Nephron (organoid): ENCODE results near the gene SAP30L.

Experiments
- H3K27ac Mint-ChIP-seq, 3 experiments: 2 replicates each; pipeline ENCODE4 v1.8.0; 2020; ENCODE audit warnings: mixed read lengths in 3 of 3, mild to moderate bottlenecking in 2 of 3, moderate library complexity in 1 of 3
- H3K27me3 Mint-ChIP-seq: 2 replicates; pipeline ENCODE4 v1.8.0; 2021; ENCODE audit warnings: low read depth, mild to moderate bottlenecking, moderate library complexity, mixed read lengths
- H3K36me3 Mint-ChIP-seq: 2 replicates; pipeline ENCODE4 v1.8.0; 2020; ENCODE audit warnings: low read depth, mixed read lengths
- H3K4me1 Mint-ChIP-seq: 2 replicates; pipeline ENCODE4 v1.8.0; 2020; ENCODE audit warnings: mixed read lengths
- H3K4me3 Mint-ChIP-seq, 3 experiments: 2 replicates each; pipeline ENCODE4 v1.8.0; 2020; ENCODE audit warnings: mild to moderate bottlenecking in 3 of 3, mixed read lengths in 3 of 3, moderate library complexity in 2 of 3
- H3K9me3 Mint-ChIP-seq: 2 replicates; pipeline ENCODE4 v1.8.0; 2020; ENCODE audit warnings: mixed read lengths
- CTCF ChIP-seq, 3 experiments: fragments of 200-600 bp; sonication (generic); IDR thresholded peaks; one replicate each; pipeline ENCODE4 v1.5.0; 2021; ENCODE audit warnings: antibody characterized with exemption in 3 of 3; ENCODE audit not compliant: unreplicated experiment in 3 of 3

SAP30L gene

GRCh38 chr5:154447089-154447725, 1.4 kb downstream of the SAP30L start:
- H3K27me3 Mint-ChIP-seq = peaks cover 4% of the 10 kb centered on the region
- H3K9me3 Mint-ChIP-seq = no peaks in the 10 kb centered on the region
- H3K36me3 Mint-ChIP-seq = peaks cover 23% of the 10 kb centered on the region
- peak overlapping the region; percentile 89 to 97 (median 97) for H3K4me3 Mint-ChIP-seq
- TF ChIP-seq CTCF (IDR thresholded peaks at IDR 0.05; ENCODE audit: unreplicated experiment in 3 of 3) = no peak
- peaks cover 47% of the 10 kb centered on the region for H3K4me1 Mint-ChIP-seq
- H3K27ac Mint-ChIP-seq = peak overlapping the region; percentile 76 to 95 (median 89)

- TF ChIP-seq CTCF (IDR thresholded peaks at IDR 0.05; ENCODE audit: unreplicated experiment in 3 of 3) = no peak
- H3K27ac Mint-ChIP-seq = no peak overlapping the region
- H3K36me3 Mint-ChIP-seq = peaks cover 37% of the 10 kb centered on the region
- H3K4me3 Mint-ChIP-seq = no peak overlapping the region
- no peaks in the 10 kb centered on the region for H3K9me3 Mint-ChIP-seq
- H3K27me3 Mint-ChIP-seq = peaks cover under 1% of the 10 kb centered on the region
- H3K4me1 Mint-ChIP-seq = peaks cover 44% of the 10 kb centered on the region
These were observed 4.0 kb downstream of the SAP30L start for GRCh38 chr5:154449786-154450185.

GRCh38 chr5:154451957-154452356, 6.2 kb downstream of the SAP30L start:
- no peaks in the 10 kb centered on the region for H3K27me3 Mint-ChIP-seq
- H3K4me3 Mint-ChIP-seq = no peak overlapping the region
- no peak for TF ChIP-seq CTCF (IDR thresholded peaks at IDR 0.05; ENCODE audit: unreplicated experiment in 3 of 3)
- H3K36me3 Mint-ChIP-seq = peaks cover 53% of the 10 kb centered on the region
- peaks cover 32% of the 10 kb centered on the region for H3K4me1 Mint-ChIP-seq
- no peaks in the 10 kb centered on the region for H3K9me3 Mint-ChIP-seq
- H3K27ac Mint-ChIP-seq = no peak overlapping the region

- Mint-ChIP-seq H3K36me3 (peaks cover 68% of the 10 kb centered on the region), H3K27ac (no peak overlapping the region), H3K9me3 (no peaks in the 10 kb centered on the region), H3K4me1 (peaks cover 2% of the 10 kb centered on the region), H3K4me3 (no peak overlapping the region), H3K27me3 (no peaks in the 10 kb centered on the region)
- no peak for TF ChIP-seq CTCF (IDR thresholded peaks at IDR 0.05; ENCODE audit: unreplicated experiment in 3 of 3)
These were observed 9.8 kb downstream of the SAP30L start for GRCh38 chr5:154455585-154455984.

GRCh38 chr5:154456540-154456939, 10.7 kb downstream of the SAP30L start:
- Mint-ChIP-seq H3K27ac (no peak overlapping the region), H3K36me3 (peaks cover 64% of the 10 kb centered on the region), H3K9me3 (no peaks in the 10 kb centered on the region), H3K4me1 (no peaks in the 10 kb centered on the region), H3K4me3 (no peak overlapping the region), H3K27me3 (no peaks in the 10 kb centered on the region)
- TF ChIP-seq CTCF (IDR thresholded peaks at IDR 0.05; ENCODE audit: unreplicated experiment in 3 of 3) = no peak

GRCh38 chr5:154459015-154459414, 13.2 kb downstream of the SAP30L start:
- Mint-ChIP-seq H3K36me3 (peaks cover 48% of the 10 kb centered on the region), H3K4me1 (no peaks in the 10 kb centered on the region), H3K27ac (no peak overlapping the region), H3K27me3 (peaks cover under 1% of the 10 kb centered on the region), H3K4me3 (no peak overlapping the region), H3K9me3 (no peaks in the 10 kb centered on the region)
- no peak for TF ChIP-seq CTCF (IDR thresholded peaks at IDR 0.05; ENCODE audit: unreplicated experiment in 3 of 3)
